Right kidney (tissue), 1 donor: ENCODE data around the gene MOV10L1.
A peak's percentile ranks its signal among the peaks of the same experiment; 100 is the strongest.

Source experiments
- DNase-seq: peaks from one replicate; pipeline ENCODE4 v3.0.0-alpha.2; 2016

The MOV10L1 gene

DNA sequence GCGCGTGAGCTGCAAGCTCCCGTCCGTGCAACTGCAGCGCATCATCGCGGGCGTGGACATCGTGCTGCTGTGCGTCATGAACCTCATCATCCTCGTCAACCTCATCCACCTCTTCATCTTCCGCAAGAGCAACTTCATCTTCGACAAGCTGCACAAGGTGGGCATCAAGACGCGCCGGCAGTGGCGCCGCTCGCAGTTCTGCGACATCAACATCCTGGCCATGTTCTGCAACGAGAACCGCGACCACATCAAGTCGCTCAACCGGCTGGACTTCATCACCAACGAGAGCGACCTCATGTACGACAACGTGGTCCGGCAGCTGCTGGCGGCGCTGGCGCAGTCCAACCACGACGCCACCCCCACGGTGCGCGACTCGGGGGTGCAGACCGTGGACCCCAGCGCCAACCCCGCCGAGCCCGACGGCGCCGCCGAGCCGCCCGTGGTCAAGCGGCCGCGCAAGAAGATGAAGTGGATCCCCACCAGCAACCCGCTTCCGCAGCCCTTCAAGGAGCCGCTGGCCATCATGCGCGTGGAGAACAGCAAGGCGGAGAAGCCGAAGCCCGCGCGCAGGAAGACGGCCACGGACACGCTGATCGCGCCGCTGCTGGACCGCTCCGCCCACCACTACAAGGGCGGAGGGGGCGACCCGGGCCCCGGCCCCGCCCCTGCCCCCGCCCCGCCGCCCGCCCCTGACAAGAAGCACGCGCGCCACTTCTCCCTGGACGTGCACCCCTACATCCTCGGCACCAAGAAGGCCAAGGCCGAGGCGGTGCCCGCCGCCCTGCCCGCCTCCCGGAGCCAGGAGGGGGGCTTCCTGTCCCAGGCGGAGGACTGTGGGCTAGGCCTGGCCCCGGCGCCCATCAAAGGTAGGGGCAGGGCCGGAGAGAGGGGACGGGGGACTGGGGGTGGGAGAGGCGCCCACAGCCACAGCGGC, 88.0 kb downstream of the MOV10L1 start:
- no peak for DNase-seq

DNA sequence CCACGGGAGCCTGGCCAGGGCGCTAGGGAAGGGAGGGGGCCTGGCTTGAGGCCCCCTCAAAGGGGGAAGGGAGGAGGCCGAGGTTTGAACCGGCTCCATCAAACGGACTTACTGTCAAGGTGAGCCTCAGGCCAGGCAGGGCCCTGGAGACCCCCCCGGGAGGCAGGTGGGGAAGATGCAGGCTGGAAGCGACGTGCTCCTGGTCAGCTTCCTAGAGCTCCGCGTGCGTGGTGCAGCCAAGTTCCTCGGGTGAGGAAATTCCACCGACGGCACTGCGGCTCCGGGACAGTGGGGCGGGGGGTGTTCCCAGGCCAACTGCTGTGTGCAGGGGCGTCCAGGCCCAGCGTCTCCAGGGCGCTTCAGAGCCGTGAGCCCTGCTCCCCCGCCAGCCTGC, 88.7 kb downstream of the MOV10L1 start:
- DNase-seq = no peak

DNA sequence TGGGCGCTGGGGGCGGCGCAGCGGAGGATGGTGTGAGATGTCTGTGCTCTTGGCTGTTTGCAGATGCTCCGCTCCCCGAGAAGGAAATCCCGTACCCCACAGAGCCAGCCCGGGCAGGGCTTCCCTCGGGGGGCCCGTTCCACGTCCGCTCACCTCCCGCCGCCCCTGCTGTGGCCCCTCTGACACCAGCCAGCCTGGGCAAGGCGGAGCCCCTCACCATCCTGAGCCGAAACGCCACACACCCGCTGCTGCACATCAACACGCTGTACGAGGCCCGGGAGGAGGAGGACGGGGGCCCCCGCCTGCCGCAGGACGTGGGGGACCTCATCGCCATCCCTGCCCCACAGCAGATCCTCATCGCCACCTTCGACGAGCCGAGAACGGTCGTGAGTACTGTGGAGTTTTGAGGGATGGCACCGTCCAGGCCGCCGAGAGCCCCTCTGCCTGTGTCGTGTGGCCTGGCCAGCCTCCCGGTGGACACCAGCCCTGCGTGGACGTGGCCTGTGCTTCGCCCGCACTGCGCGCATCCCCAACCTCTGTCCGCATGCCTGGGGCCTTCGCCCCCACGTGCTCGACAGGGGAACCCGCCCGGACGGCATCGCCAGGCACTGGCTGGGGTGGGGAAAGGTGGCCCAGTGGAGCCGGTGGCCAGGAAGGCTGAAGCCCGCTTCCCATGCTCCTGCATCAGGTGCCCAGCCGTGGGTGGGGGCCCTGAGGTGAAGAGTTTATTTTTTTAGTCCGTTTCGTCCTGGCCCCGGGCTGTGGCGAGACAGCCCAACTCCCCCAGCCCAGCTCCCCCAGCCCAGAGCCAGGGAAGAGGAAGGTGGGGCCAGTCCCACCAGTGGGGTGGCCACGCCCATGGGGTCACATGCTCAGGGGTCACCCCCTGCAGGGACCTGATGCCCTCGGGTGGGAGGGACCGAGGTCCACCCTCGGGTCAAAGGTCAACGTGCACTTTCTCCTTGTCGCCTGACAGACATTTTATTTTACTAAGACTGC, 89.4 kb downstream of the MOV10L1 start:
- DNase-seq = no peak

DNA sequence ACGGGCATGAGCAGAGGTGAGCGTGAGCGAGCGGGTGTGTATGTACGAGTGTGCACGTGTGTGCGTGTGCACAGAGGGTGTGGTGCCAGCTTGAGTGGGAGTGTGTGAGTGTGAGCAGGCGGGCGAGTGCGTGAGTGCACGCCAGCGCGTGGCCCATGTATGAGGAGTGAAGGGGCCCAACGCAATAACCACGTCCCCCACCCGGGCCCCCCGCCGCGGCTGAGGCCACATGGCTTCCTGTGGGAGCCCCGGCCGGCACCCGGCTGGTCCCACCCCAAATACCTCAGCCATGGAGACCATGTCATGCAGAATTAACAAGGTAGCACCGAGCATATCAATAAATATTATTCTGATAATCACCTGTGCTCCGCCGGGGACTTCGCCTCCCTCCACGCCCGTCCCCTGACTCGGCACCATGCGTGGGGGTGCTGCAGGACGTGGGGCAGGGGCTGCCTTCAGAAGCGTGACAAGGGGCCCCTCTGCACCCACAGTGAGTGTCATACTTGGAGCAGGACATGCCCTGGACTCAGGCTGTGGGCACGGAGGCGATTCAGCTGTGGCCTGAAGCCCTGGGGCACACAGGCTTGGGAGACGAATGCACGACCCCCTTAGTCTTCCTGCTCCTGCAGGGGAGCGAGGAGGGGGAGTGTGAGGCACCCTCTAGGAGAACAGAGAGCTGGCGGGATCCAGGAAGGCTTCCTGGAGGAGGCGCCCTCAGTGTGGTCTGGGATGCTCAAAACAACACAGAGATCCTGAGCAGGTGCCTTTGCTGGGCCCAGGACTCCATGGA, 90.3 kb downstream of the MOV10L1 start:
- DNase-seq = no peak

DNA sequence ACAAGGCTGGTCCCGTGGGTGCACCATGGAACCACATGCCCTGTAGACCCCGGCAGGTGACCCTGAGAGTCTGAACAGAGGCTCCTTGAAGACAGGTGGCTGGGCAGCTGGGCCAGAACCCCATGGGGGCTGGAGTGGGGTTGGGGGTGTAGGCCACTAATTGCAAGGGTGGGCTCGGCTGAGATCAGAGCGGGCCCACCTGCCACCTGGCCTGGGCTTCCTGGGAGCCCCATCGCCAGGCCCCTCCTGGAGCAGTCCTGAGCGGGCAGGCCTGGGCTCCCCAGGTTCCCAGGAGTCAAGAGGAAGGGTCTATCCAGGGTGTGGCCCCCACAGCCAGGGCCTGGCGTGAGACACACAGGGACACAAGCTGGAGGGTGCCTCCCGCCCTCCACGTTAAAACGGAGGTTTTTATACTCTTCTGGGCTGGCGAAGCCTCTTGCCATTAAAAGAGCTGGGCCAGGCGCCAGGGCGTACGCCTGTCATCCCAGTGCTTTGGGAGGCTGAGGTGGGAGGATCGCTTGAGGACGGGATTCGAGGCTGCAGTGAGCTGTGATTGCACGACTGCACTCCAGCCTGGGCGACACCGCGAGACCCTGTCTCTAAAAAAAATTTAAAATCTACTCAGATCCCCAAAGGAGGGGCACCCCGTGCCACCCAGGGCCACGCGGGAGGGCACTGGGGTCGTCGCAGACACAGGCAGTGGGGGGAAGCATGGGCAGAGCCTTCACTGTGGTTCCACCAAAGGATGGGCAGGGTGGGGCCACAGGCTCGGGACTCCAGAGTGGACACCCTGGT, 91.1 kb downstream of the MOV10L1 start:
- DNase-seq = no peak

DNA sequence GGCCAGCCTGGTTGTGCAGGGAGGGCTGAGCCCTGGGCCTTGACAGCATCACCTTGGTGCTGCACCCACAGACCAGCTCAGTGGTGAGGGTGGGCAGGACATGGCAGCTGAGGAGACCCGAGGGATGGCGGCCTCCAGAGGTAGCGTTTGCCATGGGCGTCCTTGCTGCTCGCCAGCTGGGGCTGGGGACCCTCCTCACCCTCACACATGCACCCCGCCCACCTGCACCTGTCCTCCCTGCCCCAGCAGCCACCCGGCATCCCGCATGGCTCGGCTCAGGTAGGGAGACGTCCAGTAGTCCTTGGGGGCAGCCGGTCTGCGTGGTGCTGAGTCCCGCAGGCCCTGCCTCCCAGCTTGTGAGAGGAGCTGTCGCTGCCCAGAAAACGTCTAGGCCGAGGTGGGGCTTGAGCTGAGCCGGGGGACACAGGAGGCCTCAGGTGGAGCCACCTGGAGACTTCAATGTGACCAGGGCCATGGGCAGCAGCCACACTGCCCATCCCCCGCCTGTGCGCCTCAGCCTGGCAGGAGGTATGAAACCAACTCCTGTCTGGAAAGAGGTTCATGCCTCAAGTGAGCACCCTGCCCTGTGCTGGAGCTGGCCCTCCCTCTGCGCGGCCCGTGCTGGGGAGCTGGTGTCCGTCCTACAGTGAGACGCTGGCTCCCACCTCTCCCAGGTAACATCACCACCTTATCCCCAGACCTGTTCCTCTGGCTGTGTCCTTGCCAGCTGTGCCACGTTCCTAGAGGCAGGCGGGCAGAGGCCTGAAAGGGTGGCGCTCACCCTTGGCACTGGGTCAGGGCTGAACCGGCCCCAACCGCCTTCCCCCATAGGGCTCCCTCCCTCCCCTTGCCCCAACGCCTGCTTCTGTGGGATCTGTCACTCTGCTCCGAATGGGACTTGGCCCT, 92.6 kb downstream of the MOV10L1 start:
- DNase-seq = no peak

DNA sequence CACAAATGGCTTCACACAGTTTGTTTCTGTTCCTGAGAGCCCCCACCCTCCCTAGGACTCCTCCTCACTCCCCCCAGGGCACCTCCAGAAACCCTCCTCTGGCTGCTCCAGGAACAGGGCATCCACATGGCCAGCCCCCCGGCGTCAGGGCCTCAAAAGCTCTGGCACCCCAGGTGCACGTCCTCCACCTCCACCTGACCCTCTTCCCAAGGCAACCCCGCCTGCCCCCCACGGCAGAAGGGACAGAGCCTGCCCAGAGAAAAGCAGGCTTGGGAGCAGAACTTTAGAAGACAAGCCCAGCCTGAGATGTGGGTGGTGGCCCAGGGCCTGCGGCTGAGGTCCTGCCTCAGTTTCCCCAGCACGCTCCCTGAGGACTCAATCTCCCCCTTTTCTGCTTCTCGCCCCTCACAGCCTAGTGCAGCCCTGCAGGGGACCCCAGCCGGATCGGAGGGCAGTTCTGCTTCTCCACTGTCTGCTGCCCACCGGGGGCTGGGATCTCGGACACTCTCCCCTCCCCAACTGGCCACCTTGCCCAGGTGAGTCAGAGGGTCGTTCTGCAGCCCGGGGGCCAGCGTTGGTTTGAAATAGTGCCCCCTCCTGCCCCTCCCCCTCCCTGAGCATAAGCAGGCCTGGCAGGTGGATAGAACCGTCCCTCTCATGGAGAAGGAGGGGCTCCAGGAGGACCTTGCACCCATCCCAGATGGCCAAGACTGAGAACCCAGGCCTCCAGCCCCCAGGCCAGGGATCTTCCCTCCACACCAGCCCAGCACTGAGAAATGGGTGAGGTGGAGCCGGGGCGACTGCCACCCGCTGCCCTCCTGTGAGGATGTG, 93.5 kb downstream of the MOV10L1 start:
- DNase-seq = no peak

DNA sequence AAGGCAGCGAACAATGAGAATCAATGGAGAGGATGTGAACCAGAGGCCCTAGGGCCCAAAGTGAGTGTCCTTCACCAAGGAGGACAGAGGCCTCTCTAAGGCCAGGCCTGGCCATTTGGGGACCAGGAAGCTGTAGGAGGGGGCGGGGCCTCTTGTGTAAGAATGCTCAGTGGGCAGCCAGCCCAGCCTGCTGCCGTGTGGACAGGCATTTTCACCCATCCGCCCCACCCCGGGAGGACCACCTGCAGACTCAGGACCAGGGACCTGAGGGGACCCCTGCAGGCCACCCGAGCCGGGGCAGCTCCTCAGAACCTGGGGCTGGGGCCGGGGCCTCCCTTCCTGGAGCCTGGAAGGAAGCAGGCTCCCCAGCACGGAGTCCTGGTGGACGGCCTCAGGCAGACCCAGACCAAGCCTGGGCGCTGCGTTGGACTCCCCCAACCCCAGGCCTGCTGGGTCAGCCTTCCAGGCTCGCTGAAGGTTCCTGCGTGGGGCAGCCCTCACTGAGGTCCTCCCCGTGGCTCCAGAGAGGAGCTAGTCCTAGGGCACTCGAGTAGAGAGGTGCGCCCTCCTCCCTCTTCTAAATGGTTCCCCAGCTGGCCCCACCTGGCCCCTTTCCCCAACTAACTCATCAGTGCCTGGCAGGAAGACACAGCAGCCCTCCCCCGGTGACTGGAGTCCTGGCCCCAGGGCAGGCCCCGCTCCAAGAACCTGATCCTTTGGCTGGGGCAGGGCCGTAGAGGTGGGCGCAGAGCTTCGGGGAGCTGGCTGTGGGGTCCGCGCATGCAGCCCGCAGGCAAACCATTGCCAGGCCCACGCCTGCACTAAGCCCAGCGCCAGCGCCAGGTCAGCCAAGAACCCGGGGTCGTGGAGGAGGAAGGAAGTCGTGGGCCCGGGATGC, 94.4 kb downstream of the MOV10L1 start:
- DNase-seq = peak; percentile 57

DNA sequence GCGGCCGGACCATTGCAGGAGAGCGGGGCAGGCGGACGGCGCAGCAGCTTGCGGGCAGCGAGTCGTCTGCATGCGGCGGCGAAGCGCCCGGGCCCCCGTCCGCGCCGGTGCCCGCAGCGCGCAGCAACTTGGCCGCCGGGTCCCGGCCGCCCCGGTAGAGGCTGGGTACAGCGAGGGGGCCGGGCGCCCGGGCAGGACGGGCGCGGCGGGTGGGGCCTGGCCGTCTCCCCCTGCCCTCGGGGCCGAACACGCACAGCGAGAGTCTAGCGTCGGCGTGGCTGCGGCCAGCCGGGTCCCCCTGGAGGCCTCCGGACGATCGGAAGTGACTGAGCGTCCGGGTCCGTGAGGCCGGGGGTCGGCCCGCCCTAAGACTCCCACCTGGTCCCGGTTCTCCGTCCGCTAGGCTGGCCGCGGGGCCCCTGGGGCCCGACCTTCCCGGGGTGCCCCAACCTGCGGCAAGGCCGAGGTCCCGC, 95.1 kb downstream of the MOV10L1 start:
- DNase-seq = peak; percentile 49

DNA sequence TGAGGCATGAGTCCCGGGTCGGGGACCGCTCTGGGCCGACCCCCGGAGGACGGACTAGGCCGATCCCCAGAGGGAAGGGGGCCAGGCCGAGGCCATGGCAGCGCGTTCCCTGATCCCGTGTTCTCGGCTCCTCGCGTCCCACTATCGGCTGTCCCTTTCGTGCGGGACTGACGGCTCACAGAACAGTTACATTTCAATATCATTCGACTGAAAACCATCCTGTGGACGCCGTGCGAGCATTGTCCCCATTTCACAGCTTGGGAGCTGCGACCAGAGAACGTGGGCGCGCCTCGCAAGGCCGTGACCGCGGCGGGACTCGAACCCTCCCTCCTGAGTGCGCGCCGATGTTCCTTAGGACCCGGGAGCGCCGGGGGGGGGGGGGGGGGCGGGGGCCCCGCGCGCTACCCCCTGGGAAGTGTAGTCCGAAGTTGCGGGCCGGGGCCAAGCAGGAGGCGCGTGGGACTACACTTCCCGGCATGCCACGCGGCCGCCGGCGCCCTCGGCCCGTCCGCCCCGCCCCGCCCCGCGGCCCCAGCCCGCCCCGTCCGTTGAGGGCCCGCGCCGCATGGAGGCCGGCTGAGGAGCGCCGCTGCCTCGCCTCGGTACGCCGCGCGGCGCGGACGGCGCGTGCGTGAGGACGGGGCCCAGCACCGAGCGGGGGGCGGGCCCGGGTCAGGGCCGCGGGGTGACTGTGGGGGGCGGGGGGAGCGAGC, 95.7 kb downstream of the MOV10L1 start, which contains the start of gene TRABD:
TRABD (plus strand) TSS at position 539 of the 713 bp plus-strand sequence. CDS start 7,148 bp downstream, outside the sequence.
- peak; percentile 71 for DNase-seq

DNA sequence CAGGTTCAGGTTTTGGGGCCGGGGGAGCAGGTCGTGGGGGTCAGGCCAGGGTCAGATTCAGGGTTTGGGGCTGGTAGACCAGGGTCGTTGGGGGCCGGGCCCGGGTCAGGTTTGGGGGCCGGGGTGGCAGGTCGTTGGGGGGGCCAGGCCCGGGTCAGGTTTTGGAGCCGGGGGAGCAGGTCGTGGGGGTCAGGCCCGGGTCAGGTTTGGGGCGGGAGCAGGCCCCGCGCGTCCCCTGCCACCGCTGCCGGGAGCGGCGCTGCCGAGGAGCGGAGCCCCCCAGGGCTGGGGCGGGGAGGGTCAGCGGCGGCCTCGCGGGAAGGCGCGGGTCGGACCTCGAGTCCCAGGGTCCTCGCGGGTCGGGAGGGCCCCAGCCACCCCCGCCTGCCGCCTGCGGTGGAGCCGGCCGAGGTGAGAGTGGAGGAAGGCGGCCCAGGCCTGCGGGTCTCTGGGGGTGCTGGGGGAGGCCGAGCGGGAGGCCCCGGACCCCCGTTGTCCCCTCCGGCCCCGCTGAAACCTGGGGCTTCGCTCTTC, 96.4 kb downstream of the MOV10L1 start:
- DNase-seq = no peak

DNA sequence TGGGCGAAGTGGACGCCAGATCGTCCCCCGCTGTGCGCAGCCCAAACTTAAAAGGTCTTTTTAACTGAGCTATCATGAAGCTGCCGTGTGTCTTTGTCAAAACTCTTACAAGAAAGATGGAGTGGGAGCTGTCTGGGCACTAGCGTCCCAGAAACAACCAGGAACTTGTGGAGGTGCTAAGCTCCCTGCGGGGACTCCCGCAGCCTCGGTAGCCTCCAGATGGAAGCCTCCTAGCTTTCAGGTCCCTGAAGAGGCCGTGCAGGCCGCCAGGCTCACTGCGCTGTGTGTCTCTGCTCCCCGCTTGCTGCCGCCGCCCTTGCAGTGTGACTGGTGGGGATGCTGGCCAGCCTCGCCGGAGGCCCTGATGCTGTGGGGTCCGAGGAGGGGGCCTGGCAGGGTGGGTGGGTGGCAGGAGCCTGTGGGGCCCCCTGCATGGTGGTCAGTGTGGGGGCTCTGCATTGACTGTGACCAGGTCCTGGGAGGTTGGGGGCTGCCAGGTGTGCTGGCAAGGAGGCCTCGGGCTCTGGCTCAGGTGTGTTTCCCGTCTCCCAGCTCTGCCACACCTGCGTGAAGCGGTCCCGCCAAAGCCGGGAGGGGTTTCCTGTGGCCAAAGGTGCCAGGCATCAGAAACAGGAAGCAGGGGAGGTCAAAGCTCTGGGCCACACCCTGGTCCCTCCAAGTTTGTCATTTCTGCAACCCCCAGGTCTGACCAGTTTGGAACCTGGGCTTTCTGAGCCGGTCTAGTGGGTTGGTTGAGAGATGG, 97.1 kb downstream of the MOV10L1 start:
- DNase-seq = peak; percentile 46

DNA sequence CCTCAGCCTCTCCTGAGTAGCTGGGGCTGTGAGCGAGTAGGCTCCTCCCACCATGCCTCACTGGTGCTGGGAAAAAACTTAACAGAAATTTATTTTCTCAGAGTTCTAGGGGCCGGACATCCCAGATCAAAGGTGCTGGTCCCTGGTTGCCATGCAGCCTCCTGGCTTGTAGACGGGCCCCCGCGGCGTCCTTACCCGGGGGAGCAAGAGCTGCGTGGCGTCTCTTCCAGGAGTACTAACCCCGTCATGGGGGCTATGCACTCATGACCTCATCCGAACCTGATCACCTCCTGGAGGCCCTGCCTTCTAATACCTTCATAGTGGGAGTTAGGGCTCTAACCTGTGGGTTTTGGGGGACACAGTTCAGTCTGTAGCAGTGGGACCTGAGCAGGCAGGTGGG, 98.5 kb downstream of the MOV10L1 start:
- DNase-seq = no peak

DNA sequence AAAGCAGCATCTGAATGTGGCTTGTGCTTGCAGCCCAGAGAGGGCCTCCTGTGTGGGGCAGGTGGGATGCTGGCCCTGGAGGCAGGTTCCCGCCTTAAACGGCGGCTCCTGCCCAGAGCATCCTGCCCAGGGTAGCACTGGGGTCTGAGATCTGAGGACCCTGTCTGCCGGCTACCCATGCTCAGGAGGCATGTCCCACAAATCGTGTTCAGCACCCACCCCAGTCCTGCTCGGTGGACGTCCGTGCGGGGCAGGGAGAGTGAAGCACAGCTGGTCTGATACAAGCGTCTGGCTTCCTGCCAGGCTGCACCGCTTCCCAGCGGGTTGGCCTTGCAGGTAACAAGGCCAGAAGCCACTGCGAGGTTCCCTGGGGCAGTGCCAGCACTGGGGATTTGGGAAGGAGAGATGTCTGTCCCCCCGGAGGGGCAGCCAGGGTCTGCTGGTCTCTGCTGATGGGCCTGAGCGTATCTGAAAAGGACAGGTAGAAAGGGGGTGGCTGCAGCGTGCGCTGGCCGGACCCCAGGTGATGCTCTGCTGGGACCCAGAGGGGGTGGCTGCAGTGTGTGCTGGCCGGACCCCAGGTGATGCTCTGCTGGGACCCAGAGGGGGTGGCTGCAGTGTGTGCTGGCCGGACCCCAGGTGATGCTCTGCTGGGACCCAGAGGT, 99.5 kb downstream of the MOV10L1 start:
- DNase-seq = no peak

DNA sequence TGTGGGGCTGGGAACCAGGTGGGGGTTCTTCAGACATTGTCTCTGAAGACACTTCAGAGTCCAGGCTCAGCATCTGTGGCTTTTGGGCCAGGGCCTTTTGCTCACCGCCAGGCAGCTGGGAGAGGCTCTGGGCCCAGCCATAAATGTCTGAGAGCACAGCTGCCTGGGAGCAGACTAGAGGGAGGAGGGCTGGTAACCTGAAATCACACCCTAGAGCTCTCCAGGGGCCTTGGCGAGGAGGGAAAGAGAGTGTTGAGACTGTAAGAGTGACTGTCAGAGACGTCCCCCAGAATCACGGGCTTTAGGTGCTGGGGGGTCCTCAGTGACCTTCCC, 100.0 kb downstream of the MOV10L1 start:
- DNase-seq = no peak
